IMR-90 (cell line): ENCODE results near the gene BRAT1. TPM values are rescaled to one million over a fixed set of nuclear protein-coding genes. Genes with fewer than 3 reads are reported as not detected.

Experiments used
- ATAC-seq: fragments of 200-7000 bp; cut with Tn5 transposase; 2 replicates; pipeline ENCODE4 v1.9.1; 2020; ENCODE audit warnings: low read depth, mild to moderate bottlenecking, moderate library complexity
- BruUV-seq: library from RNA; stranded (reverse); fragments of 400-500 nt; replicated peaks from 2 replicates; lab custom pipeline; 2021; lab: Mats Ljungman, UMichigan
- CTCF ChIA-PET: fragments of 300-600 bp; formaldehyde crosslinking; extraction: SDS; loops from one replicate; lab custom pipeline; 2021; ENCODE audit warnings: antibody characterized with exemption; lab: Yijun Ruan, JAX
- POLR2A ChIA-PET: fragments of 300-600 bp; sonication (Branson Sonifier 250); formaldehyde crosslinking; loops from one replicate; lab custom pipeline; 2022; ENCODE audit warnings: antibody characterized with exemption; ENCODE audit not compliant: unreplicated experiment; lab: Charles Lee
- DNase-seq: peaks from one replicate; pipeline ENCODE4 v3.0.0; 2013
- H2AFZ ChIP-seq: replicated peaks from 2 replicates; pipeline ENCODE3; 2013; ENCODE audit warnings: low read length, mild to moderate bottlenecking; ENCODE audit not compliant: poor library complexity
- H2AK5ac ChIP-seq: 2 replicates; pipeline ENCODE4 v1.6.1; 2013; ENCODE audit warnings: low read depth, low read length, inconsistent platforms
- H2AK9ac ChIP-seq: replicated peaks from 2 replicates; pipeline ENCODE3; 2013; ENCODE audit warnings: mild to moderate bottlenecking, low read depth, low read length, moderate library complexity; ENCODE audit not compliant: poor library complexity
- H2BK120ac ChIP-seq: 2 replicates; pipeline ENCODE4 v1.6.1; 2013; ENCODE audit warnings: low read depth, low read length, inconsistent platforms
- H2BK15ac ChIP-seq: 3 replicates; pipeline ENCODE4 v1.6.1; 2013; ENCODE audit warnings: low read depth, low read length, inconsistent platforms
- H2BK20ac ChIP-seq: 2 replicates; pipeline ENCODE4 v1.6.1; 2013; ENCODE audit warnings: low read depth, mild to moderate bottlenecking, inconsistent platforms, low read length, moderate library complexity
- H2BK5ac ChIP-seq: 2 replicates; pipeline ENCODE4 v1.6.1; 2013; ENCODE audit warnings: mild to moderate bottlenecking, low read depth, low read length, inconsistent platforms; ENCODE audit not compliant: poor library complexity, severe bottlenecking
- H3K14ac ChIP-seq: replicated peaks from 2 replicates; pipeline ENCODE4 v1.6.1; 2013; ENCODE audit warnings: low read depth, low read length, inconsistent platforms
- H3K18ac ChIP-seq: 2 replicates; pipeline ENCODE4 v1.6.1; 2013; ENCODE audit warnings: low read depth, low read length, control low read depth
- H3K23ac ChIP-seq: 2 replicates; pipeline ENCODE4 v1.6.1; 2013; ENCODE audit warnings: low read depth, low read length, inconsistent platforms
- H3K27ac ChIP-seq: 2 replicates; pipeline ENCODE4 v1.5.1; 2013; ENCODE audit warnings: mild to moderate bottlenecking, control low read depth, low read length; ENCODE audit not compliant: insufficient read depth
- H3K27me3 ChIP-seq: 2 replicates; pipeline ENCODE4 v1.6.1; 2013; ENCODE audit warnings: low read length; ENCODE audit not compliant: control insufficient read depth, insufficient read depth
- H3K36me3 ChIP-seq: 2 replicates; pipeline ENCODE4 v1.6.1; 2013; ENCODE audit warnings: low read length, mixed read lengths; ENCODE audit not compliant: control insufficient read depth, insufficient read depth
- H3K4ac ChIP-seq: 2 replicates; pipeline ENCODE4 v1.6.1; 2013; ENCODE audit warnings: low read depth, low read length, inconsistent platforms
- H3K4me1 ChIP-seq: 2 replicates; pipeline ENCODE4 v1.6.1; 2013; ENCODE audit warnings: low read length, mixed read lengths; ENCODE audit not compliant: control insufficient read depth, insufficient read depth
- H3K4me2 ChIP-seq: 2 replicates; pipeline ENCODE4 v1.6.1; 2013; ENCODE audit warnings: low read depth, mild to moderate bottlenecking, control low read depth, low read length, moderate library complexity
- H3K4me3 ChIP-seq: 2 replicates; pipeline ENCODE4 v1.5.1; 2013; ENCODE audit warnings: low read depth, mild to moderate bottlenecking, control low read depth, low read length, moderate library complexity; ENCODE audit not compliant: insufficient read depth
- H3K56ac ChIP-seq: 2 replicates; pipeline ENCODE4 v1.6.1; 2013; ENCODE audit warnings: low read length, inconsistent platforms; ENCODE audit not compliant: insufficient read depth; ENCODE audit errors: extremely low read depth
- H3K79me1 ChIP-seq, 2 experiments: 2 replicates each; pipeline ENCODE4 v1.6.1; 2013; ENCODE audit warnings: low read length in 2 of 2, inconsistent platforms in 1 of 2, low read depth in 1 of 2
- H3K9ac ChIP-seq: 2 replicates; pipeline ENCODE4 v1.6.1; 2013; ENCODE audit warnings: low read depth, low read length, control low read depth
- H3K9me1 ChIP-seq: 2 replicates; pipeline ENCODE4 v1.6.1; 2013; ENCODE audit warnings: low read length, inconsistent platforms; ENCODE audit not compliant: insufficient read depth
- H3K9me3 ChIP-seq: 2 replicates; pipeline ENCODE4 v1.6.1; 2013; ENCODE audit warnings: low read length; ENCODE audit not compliant: control insufficient read depth, insufficient read depth
- H4K20me1 ChIP-seq: 2 replicates; pipeline ENCODE4 v1.6.1; 2013; ENCODE audit warnings: low read length, inconsistent platforms; ENCODE audit not compliant: insufficient read depth
- H4K5ac ChIP-seq: 2 replicates; pipeline ENCODE4 v1.6.1; 2013; ENCODE audit warnings: mild to moderate bottlenecking, low read depth, low read length, control low read depth
- H4K8ac ChIP-seq, 2 experiments: 2 replicates each; pipeline ENCODE4 v1.6.1; 2013; ENCODE audit warnings: low read depth in 2 of 2, low read length in 2 of 2, control low read depth in 1 of 2, inconsistent platforms in 1 of 2
- H4K91ac ChIP-seq: 2 replicates; pipeline ENCODE4 v1.6.1; 2013; ENCODE audit warnings: low read depth, low read length, inconsistent platforms; ENCODE audit not compliant: insufficient read depth
- BHLHE40 ChIP-seq: fragments of 150-350 bp; IDR thresholded peaks from 2 replicates; pipeline ENCODE4 v1.6.1; 2016; ENCODE audit warnings: mild to moderate bottlenecking, low read depth, low read length
- CEBPB ChIP-seq: IDR thresholded peaks from 2 replicates; pipeline ENCODE4 v1.6.1; 2012; ENCODE audit warnings: low read depth, low read length, improper control_type of control experiment
- CHD1 ChIP-seq: IDR thresholded peaks from 2 replicates; pipeline ENCODE4 v1.6.1; 2012; ENCODE audit warnings: low read depth, low read length, improper control_type of control experiment
- FOS ChIP-seq: fragments of 150-350 bp; IDR thresholded peaks from 2 replicates; pipeline ENCODE4 v1.6.1; 2016; ENCODE audit warnings: low read depth, low read length
- MAFK ChIP-seq: IDR thresholded peaks from 2 replicates; pipeline ENCODE4 v1.6.1; 2012; ENCODE audit warnings: low read depth, low read length, improper control_type of control experiment
- MAZ ChIP-seq: IDR thresholded peaks from 2 replicates; pipeline ENCODE4 v1.6.1; 2012; ENCODE audit warnings: low read depth, mild to moderate bottlenecking, low read length, improper control_type of control experiment, moderate library complexity, borderline replicate concordance
- MXI1 ChIP-seq: IDR thresholded peaks from 2 replicates; pipeline ENCODE4 v1.6.1; 2012; ENCODE audit warnings: low read depth, mild to moderate bottlenecking, low read length, moderate library complexity, borderline replicate concordance
- NFE2L2 ChIP-seq: fragments of 150-350 bp; IDR thresholded peaks from 2 replicates; pipeline ENCODE4 v1.6.1; 2016; ENCODE audit warnings: low read depth, mild to moderate bottlenecking, low read length
- POLR2A ChIP-seq: IDR thresholded peaks from 2 replicates; pipeline ENCODE4 v1.6.1; 2012; ENCODE audit warnings: mild to moderate bottlenecking, low read depth, low read length
- RAD21 ChIP-seq: IDR thresholded peaks from 2 replicates; pipeline ENCODE4 v1.6.1; 2012; ENCODE audit warnings: low read length, improper control_type of control experiment
- RCOR1 ChIP-seq: IDR thresholded peaks from 2 replicates; pipeline ENCODE4 v1.6.1; 2012; ENCODE audit warnings: mild to moderate bottlenecking, low read length, improper control_type of control experiment; ENCODE audit not compliant: insufficient replicate concordance
- RFX5 ChIP-seq: IDR thresholded peaks from 2 replicates; pipeline ENCODE4 v1.8.0; 2012; ENCODE audit warnings: low read depth, mild to moderate bottlenecking, low read length, moderate library complexity
- SMC3 ChIP-seq: fragments of 150-350 bp; IDR thresholded peaks from 2 replicates; pipeline ENCODE4 v1.6.1; 2016; ENCODE audit warnings: low read depth, mild to moderate bottlenecking, antibody characterized with exemption, low read length, moderate library complexity
- USF2 ChIP-seq: fragments of 150-350 bp; IDR thresholded peaks from 2 replicates; pipeline ENCODE4 v1.6.1; 2017; ENCODE audit warnings: mild to moderate bottlenecking, antibody characterized with exemption, low read length, low read depth
- WGBS, 2 experiments: methylation state at CpG; one replicate each; pipeline versions ENCODE4 v1.1.5 to v1.1.7; 2013; ENCODE audit warnings: missing lambda C conversion rate in 2 of 2; ENCODE audit not compliant: insufficient read length in 1 of 2; ENCODE audit errors: extremely low coverage in 2 of 2; 5-methylcytosine and 5-hydroxymethylcytosine counted together
- dilution Hi-C: fragments of 300-500 bp; cut with HindIII; formaldehyde crosslinking; loops from one replicate; pipeline ENCODE4 v1.14.3; 2018; ENCODE audit warnings: low sequenced_read_pairs; ENCODE audit not compliant: unreplicated experiment
- in situ Hi-C: fragments of 300-500 bp; cut with MboI; formaldehyde crosslinking; loops from 3 replicates; pipeline ENCODE4 v1.14.3; 2019; ENCODE audit warnings: low sequenced_read_pairs, inconsistent platforms, mixed read lengths
- intact Hi-C: fragments of 100-400 bp; cut with micrococcal nuclease; formaldehyde crosslinking; loops from 2 replicates; pipeline ENCODE4 v1.10.0; 2022
- polyA plus RNA-seq, 3 experiments: library from polyadenylated mRNA; depleted of rRNA; stranded (reverse); fragments of >200 nt; gene quantifications; 2 replicates each; pipeline ENCODE4 v1.2.3, GENCODE V29; 2012; ENCODE audit warnings: low replicate concordance in 1 of 3
- total RNA-seq: library from RNA; depleted of rRNA; stranded (reverse); fragments of >200 nt; gene quantifications from 2 replicates; pipeline ENCODE4 v1.2.3, GENCODE V29; 2012
- TF ChIP-seq, protein P1 (sequence below): fragments of 150-350 bp; IDR thresholded peaks from 2 replicates; pipeline ENCODE4 v1.6.1; 2016; ENCODE audit warnings: low read depth, mild to moderate bottlenecking, low read length, moderate library complexity, borderline replicate concordance
- TF ChIP-seq, protein P2 (sequence below): conservative IDR thresholded peaks from 2 replicates; pipeline ENCODE4 v1.5.1; 2012; ENCODE audit warnings: mild to moderate bottlenecking, low read depth, low read length, improper control_type of control experiment

Gene BRAT1
- total and polyA plus RNA-seq, 2 of the 4 experiments (the other 2 are of a cell fraction) = 6.8 to 21.9 TPM

- Histone ChIP-seq H3K18ac (no peak overlapping the region), H4K20me1 (no peaks in the 10 kb centered on the region), H2BK5ac (no peak overlapping the region), H2BK120ac (no peak overlapping the region), H3K9me3 (no peaks in the 10 kb centered on the region), H3K79me1 (peaks cover 3% of the 10 kb centered on the region in 2 experiments; a peak in 1 of 4 replicates), H2AFZ (no peak overlapping the region), H4K5ac (no peak overlapping the region), H2BK20ac (no peak overlapping the region), H3K14ac (no peak overlapping the region), H3K4me1 (peaks cover 5% of the 10 kb centered on the region), H3K9me1 (peaks cover 6% of the 10 kb centered on the region; the same call in 1 of the 2 replicates), H2BK15ac (no peak overlapping the region), H3K4me2 (no peak overlapping the region), H4K8ac (no peak overlapping the region), H3K36me3 (peaks cover 16% of the 10 kb centered on the region), H3K56ac (no peak overlapping the region), H2AK5ac (no peak overlapping the region), H3K27me3 (no peaks in the 10 kb centered on the region), H3K4me3 (no peak overlapping the region), H2AK9ac (no peak overlapping the region), H4K91ac (no peak overlapping the region), H3K9ac (no peak overlapping the region), H3K27ac (no peak overlapping the region), H3K23ac (no peak overlapping the region), H3K4ac (no peak overlapping the region)
- no peak for DNase-seq
- ChIA-PET POLR2A (no interaction called here), CTCF (interaction anchor here (1.1 kb wide), 1 partner anchor 122 kb away, joined by 3 read pairs; no protein-coding TSS in a partner anchor)
- WGBS, 2 experiments = 94% methylated on average over 4 of the region's 9 CpGs; no CpG with 5 or more reads in 1 of the 2 experiments
- TF ChIP-seq MAZ = no peak
- TF ChIP-seq BHLHE40 = no peak
- TF ChIP-seq RFX5 = no peak
- no peak for TF ChIP-seq CEBPB
- no peak for TF ChIP-seq MXI1
- TF ChIP-seq, protein P1, sequence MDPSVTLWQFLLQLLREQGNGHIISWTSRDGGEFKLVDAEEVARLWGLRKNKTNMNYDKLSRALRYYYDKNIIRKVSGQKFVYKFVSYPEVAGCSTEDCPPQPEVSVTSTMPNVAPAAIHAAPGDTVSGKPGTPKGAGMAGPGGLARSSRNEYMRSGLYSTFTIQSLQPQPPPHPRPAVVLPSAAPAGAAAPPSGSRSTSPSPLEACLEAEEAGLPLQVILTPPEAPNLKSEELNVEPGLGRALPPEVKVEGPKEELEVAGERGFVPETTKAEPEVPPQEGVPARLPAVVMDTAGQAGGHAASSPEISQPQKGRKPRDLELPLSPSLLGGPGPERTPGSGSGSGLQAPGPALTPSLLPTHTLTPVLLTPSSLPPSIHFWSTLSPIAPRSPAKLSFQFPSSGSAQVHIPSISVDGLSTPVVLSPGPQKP = no peak
- no peak for TF ChIP-seq MAFK
- no peak for TF ChIP-seq NFE2L2
- TF ChIP-seq POLR2A = no peak
- no peak for TF ChIP-seq SMC3
- no peak for TF ChIP-seq RCOR1
- TF ChIP-seq USF2 = no peak
- TF ChIP-seq, protein P2, sequence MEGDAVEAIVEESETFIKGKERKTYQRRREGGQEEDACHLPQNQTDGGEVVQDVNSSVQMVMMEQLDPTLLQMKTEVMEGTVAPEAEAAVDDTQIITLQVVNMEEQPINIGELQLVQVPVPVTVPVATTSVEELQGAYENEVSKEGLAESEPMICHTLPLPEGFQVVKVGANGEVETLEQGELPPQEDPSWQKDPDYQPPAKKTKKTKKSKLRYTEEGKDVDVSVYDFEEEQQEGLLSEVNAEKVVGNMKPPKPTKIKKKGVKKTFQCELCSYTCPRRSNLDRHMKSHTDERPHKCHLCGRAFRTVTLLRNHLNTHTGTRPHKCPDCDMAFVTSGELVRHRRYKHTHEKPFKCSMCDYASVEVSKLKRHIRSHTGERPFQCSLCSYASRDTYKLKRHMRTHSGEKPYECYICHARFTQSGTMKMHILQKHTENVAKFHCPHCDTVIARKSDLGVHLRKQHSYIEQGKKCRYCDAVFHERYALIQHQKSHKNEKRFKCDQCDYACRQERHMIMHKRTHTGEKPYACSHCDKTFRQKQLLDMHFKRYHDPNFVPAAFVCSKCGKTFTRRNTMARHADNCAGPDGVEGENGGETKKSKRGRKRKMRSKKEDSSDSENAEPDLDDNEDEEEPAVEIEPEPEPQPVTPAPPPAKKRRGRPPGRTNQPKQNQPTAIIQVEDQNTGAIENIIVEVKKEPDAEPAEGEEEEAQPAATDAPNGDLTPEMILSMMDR = no peak
- TF ChIP-seq CHD1 = no peak
- no peak for TF ChIP-seq RAD21
- TF ChIP-seq FOS = no peak
- BruUV-seq = no TSS peak
- dilution Hi-C loops = no loop called here
- intact Hi-C loops = no loop called here
- no peak for ATAC-seq
- in situ Hi-C loops = no loop called here
Observed at GRCh38 chr7:2573761-2574160, 18.4 kb upstream of the BRAT1 start.
